ENCODE measurements around the gene MYO7B.

DNA sequence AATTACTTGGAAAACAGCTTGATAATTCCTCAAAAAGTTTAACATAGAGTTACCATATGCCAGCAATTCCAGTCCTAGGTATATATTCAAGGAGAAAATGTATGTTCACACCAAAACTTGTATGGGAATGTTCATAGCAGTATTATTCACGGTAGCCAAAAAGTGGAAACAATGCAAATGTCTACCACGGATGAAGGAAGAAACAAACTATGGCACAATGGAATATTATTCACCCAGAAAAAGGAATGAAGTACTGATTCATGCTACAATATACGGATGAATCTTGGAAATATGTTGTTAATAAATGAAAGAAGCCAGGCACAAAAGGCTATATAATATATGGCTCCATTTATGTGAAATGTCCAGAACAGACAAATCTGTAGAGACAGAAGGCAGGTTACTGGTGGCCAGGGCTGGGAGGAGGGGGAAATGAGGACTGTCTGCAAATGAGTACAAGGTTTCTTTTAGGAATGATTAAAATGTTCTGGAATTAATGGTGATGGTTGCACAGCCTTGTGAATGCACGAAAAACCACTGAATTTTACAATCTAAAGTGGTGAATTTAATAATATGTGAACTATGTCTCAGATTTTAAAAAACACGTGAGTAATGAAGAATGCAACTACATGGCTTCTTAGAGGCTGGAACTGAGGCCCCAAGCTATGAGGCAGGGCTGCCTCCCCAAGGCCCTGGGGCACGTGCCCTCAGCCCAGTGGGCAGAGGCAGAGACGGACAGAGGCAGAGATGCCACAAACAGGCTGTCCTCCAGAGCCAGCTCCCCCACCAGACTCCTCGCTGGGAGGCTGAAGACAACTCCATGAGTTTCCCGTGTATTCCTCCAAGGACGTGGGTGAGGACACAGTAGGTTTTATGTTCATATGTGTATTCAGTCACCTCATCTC, 134.8 kb downstream of the MYO7B start:
- TF ChIP-seq, protein P1, sequence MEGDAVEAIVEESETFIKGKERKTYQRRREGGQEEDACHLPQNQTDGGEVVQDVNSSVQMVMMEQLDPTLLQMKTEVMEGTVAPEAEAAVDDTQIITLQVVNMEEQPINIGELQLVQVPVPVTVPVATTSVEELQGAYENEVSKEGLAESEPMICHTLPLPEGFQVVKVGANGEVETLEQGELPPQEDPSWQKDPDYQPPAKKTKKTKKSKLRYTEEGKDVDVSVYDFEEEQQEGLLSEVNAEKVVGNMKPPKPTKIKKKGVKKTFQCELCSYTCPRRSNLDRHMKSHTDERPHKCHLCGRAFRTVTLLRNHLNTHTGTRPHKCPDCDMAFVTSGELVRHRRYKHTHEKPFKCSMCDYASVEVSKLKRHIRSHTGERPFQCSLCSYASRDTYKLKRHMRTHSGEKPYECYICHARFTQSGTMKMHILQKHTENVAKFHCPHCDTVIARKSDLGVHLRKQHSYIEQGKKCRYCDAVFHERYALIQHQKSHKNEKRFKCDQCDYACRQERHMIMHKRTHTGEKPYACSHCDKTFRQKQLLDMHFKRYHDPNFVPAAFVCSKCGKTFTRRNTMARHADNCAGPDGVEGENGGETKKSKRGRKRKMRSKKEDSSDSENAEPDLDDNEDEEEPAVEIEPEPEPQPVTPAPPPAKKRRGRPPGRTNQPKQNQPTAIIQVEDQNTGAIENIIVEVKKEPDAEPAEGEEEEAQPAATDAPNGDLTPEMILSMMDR (IDR thresholded peaks at IDR 0.05), result no peak
- TF ChIP-seq POLR2A (IDR thresholded peaks at IDR 0.05; ENCODE audit: low read length), result no peak
- TF ChIP-seq ESRRA (IDR thresholded peaks at IDR 0.05; ENCODE audit: borderline replicate concordance, low read length), result no peak
- TF ChIP-seq, protein P2, sequence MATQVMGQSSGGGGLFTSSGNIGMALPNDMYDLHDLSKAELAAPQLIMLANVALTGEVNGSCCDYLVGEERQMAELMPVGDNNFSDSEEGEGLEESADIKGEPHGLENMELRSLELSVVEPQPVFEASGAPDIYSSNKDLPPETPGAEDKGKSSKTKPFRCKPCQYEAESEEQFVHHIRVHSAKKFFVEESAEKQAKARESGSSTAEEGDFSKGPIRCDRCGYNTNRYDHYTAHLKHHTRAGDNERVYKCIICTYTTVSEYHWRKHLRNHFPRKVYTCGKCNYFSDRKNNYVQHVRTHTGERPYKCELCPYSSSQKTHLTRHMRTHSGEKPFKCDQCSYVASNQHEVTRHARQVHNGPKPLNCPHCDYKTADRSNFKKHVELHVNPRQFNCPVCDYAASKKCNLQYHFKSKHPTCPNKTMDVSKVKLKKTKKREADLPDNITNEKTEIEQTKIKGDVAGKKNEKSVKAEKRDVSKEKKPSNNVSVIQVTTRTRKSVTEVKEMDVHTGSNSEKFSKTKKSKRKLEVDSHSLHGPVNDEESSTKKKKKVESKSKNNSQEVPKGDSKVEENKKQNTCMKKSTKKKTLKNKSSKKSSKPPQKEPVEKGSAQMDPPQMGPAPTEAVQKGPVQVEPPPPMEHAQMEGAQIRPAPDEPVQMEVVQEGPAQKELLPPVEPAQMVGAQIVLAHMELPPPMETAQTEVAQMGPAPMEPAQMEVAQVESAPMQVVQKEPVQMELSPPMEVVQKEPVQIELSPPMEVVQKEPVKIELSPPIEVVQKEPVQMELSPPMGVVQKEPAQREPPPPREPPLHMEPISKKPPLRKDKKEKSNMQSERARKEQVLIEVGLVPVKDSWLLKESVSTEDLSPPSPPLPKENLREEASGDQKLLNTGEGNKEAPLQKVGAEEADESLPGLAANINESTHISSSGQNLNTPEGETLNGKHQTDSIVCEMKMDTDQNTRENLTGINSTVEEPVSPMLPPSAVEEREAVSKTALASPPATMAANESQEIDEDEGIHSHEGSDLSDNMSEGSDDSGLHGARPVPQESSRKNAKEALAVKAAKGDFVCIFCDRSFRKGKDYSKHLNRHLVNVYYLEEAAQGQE (IDR thresholded peaks at IDR 0.05), result no peak
- no peak for TF ChIP-seq CHD4 (IDR thresholded peaks at IDR 0.05; ENCODE audit: borderline replicate concordance)
- no peak for TF ChIP-seq RFX5 (IDR thresholded peaks at IDR 0.05)
- TF ChIP-seq SMC3 (IDR thresholded peaks at IDR 0.05), result no peak
- no peak for TF ChIP-seq NR3C1 (IDR thresholded peaks at IDR 0.05)
- no peak for TF ChIP-seq BHLHE40 (IDR thresholded peaks at IDR 0.05; ENCODE audit: low read depth, low read length)
- TF ChIP-seq, protein P3, sequence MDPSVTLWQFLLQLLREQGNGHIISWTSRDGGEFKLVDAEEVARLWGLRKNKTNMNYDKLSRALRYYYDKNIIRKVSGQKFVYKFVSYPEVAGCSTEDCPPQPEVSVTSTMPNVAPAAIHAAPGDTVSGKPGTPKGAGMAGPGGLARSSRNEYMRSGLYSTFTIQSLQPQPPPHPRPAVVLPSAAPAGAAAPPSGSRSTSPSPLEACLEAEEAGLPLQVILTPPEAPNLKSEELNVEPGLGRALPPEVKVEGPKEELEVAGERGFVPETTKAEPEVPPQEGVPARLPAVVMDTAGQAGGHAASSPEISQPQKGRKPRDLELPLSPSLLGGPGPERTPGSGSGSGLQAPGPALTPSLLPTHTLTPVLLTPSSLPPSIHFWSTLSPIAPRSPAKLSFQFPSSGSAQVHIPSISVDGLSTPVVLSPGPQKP (IDR thresholded peaks at IDR 0.05; ENCODE audit: low read depth, low read length), result no peak
- TF ChIP-seq MYC (IDR thresholded peaks at IDR 0.05; ENCODE audit: borderline replicate concordance, low read length), result no peak
- TF ChIP-seq, protein P4, sequence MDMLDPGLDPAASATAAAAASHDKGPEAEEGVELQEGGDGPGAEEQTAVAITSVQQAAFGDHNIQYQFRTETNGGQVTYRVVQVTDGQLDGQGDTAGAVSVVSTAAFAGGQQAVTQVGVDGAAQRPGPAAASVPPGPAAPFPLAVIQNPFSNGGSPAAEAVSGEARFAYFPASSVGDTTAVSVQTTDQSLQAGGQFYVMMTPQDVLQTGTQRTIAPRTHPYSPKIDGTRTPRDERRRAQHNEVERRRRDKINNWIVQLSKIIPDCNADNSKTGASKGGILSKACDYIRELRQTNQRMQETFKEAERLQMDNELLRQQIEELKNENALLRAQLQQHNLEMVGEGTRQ (IDR thresholded peaks at IDR 0.05), result no peak

All from A549 (cell line).